HG02885 (cell line): ENCODE data around the gene NPTXR.

Experiments used
- ATAC-seq: cut with Tn5 transposase; IDR thresholded peaks from one replicate; pipeline ENCODE4 v1.9.1; 2021; ENCODE audit warnings: mild to moderate bottlenecking; ENCODE audit not compliant: unreplicated experiment, poor library complexity

The NPTXR gene

DNA sequence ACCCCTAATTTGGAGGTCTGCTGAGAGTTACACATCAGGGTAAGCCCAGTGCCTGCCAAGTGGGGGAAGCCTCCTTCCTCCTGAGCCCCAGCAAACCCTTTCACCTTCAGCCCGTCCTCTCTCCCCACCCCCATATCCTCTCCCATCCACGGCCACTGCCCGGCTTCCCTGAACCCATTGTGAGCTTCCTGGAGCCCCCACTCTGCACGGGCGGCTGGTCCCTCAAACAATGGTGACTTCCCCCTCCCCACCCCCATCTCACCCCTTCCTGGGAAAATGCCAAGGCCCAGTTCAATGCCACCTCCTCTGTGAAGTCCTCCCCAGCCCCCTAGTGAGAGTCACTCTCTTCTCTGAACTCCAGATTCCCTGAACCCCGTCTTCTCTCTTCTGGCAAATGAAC lies 67.7 kb downstream of the NPTXR start:
- no peak for ATAC-seq

DNA sequence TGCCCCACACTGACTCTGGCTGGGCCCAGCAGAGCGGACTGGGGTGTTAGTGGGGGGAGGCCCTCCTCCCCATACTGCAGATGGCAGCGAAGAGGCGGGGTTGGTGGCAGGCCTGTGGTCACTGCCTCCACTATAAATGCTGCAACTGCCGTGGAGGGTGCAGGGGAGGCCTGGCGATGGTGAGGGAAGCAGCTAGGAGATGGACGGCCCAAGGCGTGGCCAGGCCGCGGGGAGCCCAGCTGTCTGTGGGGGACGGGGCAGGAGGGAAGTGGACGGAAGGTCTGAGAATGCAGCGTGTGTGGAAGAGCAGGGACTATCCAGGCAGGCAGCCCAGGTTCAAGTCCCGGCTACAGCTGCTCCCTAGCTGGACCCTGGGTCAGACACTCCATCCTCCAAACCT lies 68.2 kb downstream of the NPTXR start:
- no peak for ATAC-seq

DNA sequence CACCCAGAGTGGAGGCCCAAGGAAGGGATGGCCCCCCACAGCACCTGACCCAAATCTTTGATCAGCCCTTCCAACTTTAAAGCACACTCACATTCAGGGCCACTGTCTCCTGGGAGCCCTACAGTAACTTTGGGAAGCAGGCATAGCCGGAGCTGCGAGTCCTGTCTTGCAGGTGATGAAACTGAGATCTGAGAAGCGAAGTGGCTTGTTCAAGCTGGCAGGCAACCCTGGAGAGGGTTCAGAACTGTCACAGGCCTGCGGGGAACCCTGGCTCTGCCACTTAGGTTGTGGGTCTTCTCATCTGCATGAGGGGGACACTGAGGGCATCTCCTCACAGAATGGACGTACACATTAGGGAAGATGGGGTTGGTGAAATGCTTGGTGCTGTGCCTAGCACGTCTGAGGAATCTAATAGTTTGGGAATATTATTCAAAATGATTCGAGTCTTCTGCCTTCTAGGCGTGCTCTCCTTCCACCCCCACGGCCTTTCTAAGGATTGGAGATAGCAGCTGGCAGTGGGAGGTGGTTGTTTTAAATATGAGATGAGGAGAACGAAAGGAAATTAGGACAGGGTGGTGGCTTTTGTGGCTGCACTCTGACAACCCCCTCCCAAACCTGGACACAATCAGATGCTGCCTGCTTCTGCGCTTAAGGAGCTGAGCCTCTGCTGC lies 69.2 kb downstream of the NPTXR start:
- no peak for ATAC-seq

DNA sequence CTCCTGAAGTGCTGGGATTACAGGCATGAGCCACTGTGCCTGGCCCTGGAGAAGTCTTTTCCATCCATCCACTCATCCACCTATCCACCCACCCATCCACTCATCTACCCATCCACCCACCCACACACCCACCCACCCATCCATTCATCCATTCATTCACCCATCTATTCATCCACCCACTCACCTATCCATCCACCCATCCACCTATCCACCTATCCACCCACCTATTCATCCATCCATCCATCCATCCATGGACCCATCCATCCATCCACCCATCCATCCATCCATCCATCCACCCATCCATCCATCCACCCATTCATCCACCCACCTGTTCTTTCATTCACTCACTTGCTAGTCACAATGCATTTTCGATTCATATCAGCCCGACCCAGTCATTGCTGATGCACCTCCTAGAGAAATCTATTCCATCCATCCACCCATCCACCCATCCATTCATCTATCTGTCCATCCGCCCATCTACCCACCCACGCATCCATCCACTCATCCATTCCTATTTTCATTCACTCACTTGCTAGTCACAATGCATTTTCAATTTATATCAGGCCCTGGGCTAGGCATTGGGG lies 70.4 kb downstream of the NPTXR start:
- ATAC-seq = no peak

DNA sequence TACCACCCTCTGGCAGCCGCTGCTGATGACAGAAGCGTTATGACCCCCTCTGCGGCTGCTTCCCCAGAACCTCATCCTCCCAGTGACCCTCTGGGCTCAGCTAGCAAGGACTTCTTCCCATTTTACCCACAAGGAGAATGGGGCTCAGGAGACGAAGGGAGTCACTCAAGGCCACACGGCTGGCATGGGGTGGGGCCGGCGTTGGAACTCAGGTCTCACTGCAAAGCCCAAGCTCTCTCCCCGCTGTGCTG lies 71.3 kb downstream of the NPTXR start:
- ATAC-seq = no peak

DNA sequence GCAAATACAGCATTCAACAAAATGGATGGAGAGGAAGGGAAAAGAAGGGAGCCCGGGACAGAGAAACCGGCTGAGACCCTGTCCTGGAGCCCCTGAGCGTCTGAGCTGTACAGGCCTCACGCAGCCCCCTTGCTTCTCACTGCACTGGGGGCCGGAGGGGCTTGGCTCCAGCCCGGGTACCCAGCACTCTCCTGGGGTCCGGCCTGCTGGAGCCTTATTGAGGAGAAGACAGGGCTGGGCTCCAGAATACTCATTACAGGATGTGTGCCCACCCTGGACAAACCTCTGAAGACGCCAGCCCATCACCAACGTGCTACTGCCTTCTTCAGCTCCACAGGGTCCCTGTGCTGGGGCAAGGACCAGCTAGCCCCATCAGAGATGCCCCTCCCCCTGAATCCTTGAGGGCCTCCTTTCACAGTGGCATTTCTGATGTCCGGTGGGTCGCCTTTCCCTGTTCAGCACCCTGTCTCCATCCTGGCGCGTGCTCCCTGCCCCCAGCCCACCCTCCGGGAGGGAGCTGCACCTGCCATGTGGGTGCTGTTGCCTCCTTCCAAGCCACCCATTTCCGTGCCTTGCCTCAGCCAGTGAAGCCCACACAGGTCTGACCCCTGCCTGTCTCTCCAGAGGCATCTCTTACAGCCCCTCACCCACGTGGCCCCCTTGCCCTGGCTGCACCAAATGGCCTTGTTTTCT lies 73.4 kb downstream of the NPTXR start:
- ATAC-seq = no peak
